Activated CD8-positive, alpha-beta T cell treated with anti-CD3 and anti-CD28 coated beads, Interleukin-2, amount 10 ng/mL, durations not matched to agents 7 days and 5 days (primary cell): ENCODE results near the gene CXCR6. TPM values are rescaled to one million over a fixed set of nuclear protein-coding genes. Genes with fewer than 3 reads are reported as not detected.

ENCODE experiments used
- ATAC-seq: fragments of 150-1000 bp; cut with Tn5 transposase; one replicate; pipeline ENCODE4 v1.10.0; 2021; ENCODE audit warnings: moderate library complexity
- CTCF ChIA-PET: fragments of 350-600 bp; sonication (Branson Sonifier 250); formaldehyde crosslinking; loops from one replicate; lab custom pipeline; 2021; ENCODE audit warnings: antibody characterized with exemption; lab: Charles Lee
- POLR2A ChIA-PET: fragments of 350-600 bp; sonication (Branson Sonifier 250); formaldehyde crosslinking; loops from one replicate; lab custom pipeline; 2021; ENCODE audit warnings: antibody characterized with exemption; lab: Charles Lee
- DNase-seq: peaks from one replicate; pipeline ENCODE4 v3.0.0-alpha.2; 2020
- H3K27ac Mint-ChIP-seq: one replicate; pipeline ENCODE4 v1.8.0; 2021; ENCODE audit warnings: mild to moderate bottlenecking, mixed read lengths
- H3K27me3 Mint-ChIP-seq: one replicate; pipeline ENCODE4 v1.8.0; 2021; ENCODE audit warnings: low read depth, mixed read lengths
- H3K36me3 Mint-ChIP-seq: one replicate; pipeline ENCODE4 v1.8.0; 2021; ENCODE audit warnings: low read depth, mixed read lengths
- H3K4me1 Mint-ChIP-seq: one replicate; pipeline ENCODE4 v1.8.0; 2021; ENCODE audit warnings: low read depth, mixed read lengths
- H3K4me3 Mint-ChIP-seq: one replicate; pipeline ENCODE4 v1.8.0; 2021; ENCODE audit warnings: mild to moderate bottlenecking, mixed read lengths
- H3K9me3 Mint-ChIP-seq: one replicate; pipeline ENCODE4 v1.8.0; 2022; ENCODE audit warnings: mixed read lengths; ENCODE audit not compliant: insufficient read depth
- total RNA-seq, 2 experiments: library from RNA; stranded (reverse); gene quantifications; one replicate each; pipeline ENCODE4 v1.2.3, GENCODE V29; 2021

The CXCR6 gene
- total RNA-seq, 2 experiments from 2014 or later: 26.5 to 27.6 TPM

- H3K4me3 Mint-ChIP-seq: no peak overlapping the region
Observed at GRCh38 chr3:45958321-45958791, 15.1 kb downstream of the CXCR6 start.

GRCh38 chr3:45959201-45959600 lies 15.9 kb downstream of the CXCR6 start:
- peak overlapping the region; percentile 44 for H3K27ac Mint-ChIP-seq
- ATAC-seq: no peak
- H3K4me1 Mint-ChIP-seq: peaks cover 77% of the 10 kb centered on the region

More at GRCh38 chr3:45958321-45958791, 15.1 kb downstream of the CXCR6 start:
- ChIA-PET CTCF (interaction anchor here (0.8 to 14.4 kb wide), 5 partner anchors 11 to 120 kb away, joined by 3 to 171 read pairs (median 5); partner anchors contain the start of gene CXCR6), POLR2A (interaction anchor here (1.3 to 2.5 kb wide), 4 partner anchors 10 to 18 kb away, joined by 4 to 9 read pairs (median 6); no protein-coding TSS in a partner anchor)
- no peaks in the 10 kb centered on the region for H3K9me3 Mint-ChIP-seq
- H3K4me1 Mint-ChIP-seq: peaks cover 76% of the 10 kb centered on the region
- no peak for ATAC-seq
- H3K27me3 Mint-ChIP-seq: no peaks in the 10 kb centered on the region
- peak overlapping the region; percentile 69 for H3K27ac Mint-ChIP-seq
- H3K36me3 Mint-ChIP-seq: peaks cover 96% of the 10 kb centered on the region
- no peak for DNase-seq

GRCh38 chr3:45960289-45960688 lies 17.0 kb downstream of the CXCR6 start:
- CTCF ChIA-PET: interaction anchor here (1.4 to 14.4 kb wide), 3 partner anchors 9 to 118 kb away, joined by 4 to 171 read pairs (median 6); partner anchors contain the start of gene FYCO1
- peaks cover 80% of the 10 kb centered on the region for H3K4me1 Mint-ChIP-seq
- no peaks in the 10 kb centered on the region for H3K9me3 Mint-ChIP-seq
- H3K27ac Mint-ChIP-seq: no peak overlapping the region
- no peak overlapping the region for H3K4me3 Mint-ChIP-seq
- DNase-seq (no peak), ATAC-seq (no peak)
- H3K27me3 Mint-ChIP-seq: no peaks in the 10 kb centered on the region
- H3K36me3 Mint-ChIP-seq: peaks cover 94% of the 10 kb centered on the region
- POLR2A ChIA-PET: no interaction called here

More at GRCh38 chr3:45959201-45959600, 15.9 kb downstream of the CXCR6 start:
- H3K36me3 Mint-ChIP-seq: peaks cover 96% of the 10 kb centered on the region
- CTCF ChIA-PET: interaction anchor here (0.8 to 14.4 kb wide), 5 partner anchors 8 to 119 kb away, joined by 3 to 171 read pairs (median 5); no protein-coding TSS in a partner anchor
- DNase-seq: no peak
- H3K27me3 Mint-ChIP-seq: no peaks in the 10 kb centered on the region
- no peaks in the 10 kb centered on the region for H3K9me3 Mint-ChIP-seq
- POLR2A ChIA-PET: interaction anchor here (1.4 to 2.5 kb wide), 2 partner anchors 15 to 17 kb away, joined by 4 to 8 read pairs; no protein-coding TSS in a partner anchor
- no peak overlapping the region for H3K4me3 Mint-ChIP-seq

GRCh38 chr3:45962033-45962432 lies 18.8 kb downstream of the CXCR6 start:
- Mint-ChIP-seq H3K27ac (no peak overlapping the region), H3K27me3 (no peaks in the 10 kb centered on the region), H3K4me1 (peaks cover 90% of the 10 kb centered on the region), H3K9me3 (no peaks in the 10 kb centered on the region), H3K36me3 (peaks cover 96% of the 10 kb centered on the region), H3K4me3 (no peak overlapping the region)
- no peak for ATAC-seq
- CTCF ChIA-PET: interaction anchor here (0.8 to 14.4 kb wide), 10 partner anchors 9 to 315 kb away, joined by 3 to 171 read pairs (median 5); partner anchors contain the start of genes CXCR6 and FYCO1
- no peak for DNase-seq
- POLR2A ChIA-PET: interaction anchor here (0.6 to 6.2 kb wide), 6 partner anchors 10 to 33 kb away, joined by 3 to 31 read pairs (median 8); partner anchors contain the start of genes CXCR6 and FYCO1

GRCh38 chr3:45964139-45964538 lies 20.9 kb downstream of the CXCR6 start:
- Mint-ChIP-seq H3K9me3 (no peaks in the 10 kb centered on the region), H3K27me3 (no peaks in the 10 kb centered on the region), H3K27ac (peak overlapping the region; percentile 87), H3K36me3 (peaks cover 96% of the 10 kb centered on the region), H3K4me1 (peaks cover 91% of the 10 kb centered on the region), H3K4me3 (peak overlapping the region; percentile 9)
- POLR2A ChIA-PET: interaction anchor here (0.7 to 6.2 kb wide), 6 partner anchors 12 to 31 kb away, joined by 3 to 31 read pairs (median 13); partner anchors contain the start of genes CXCR6 and FYCO1
- ATAC-seq: peak; percentile 50
- peak; percentile 59 for DNase-seq
- CTCF ChIA-PET: interaction anchor here (1.4 to 14.4 kb wide), 9 partner anchors 12 to 312 kb away, joined by 3 to 171 read pairs (median 24); partner anchors contain the start of genes CXCR6 and FYCO1

DNA sequence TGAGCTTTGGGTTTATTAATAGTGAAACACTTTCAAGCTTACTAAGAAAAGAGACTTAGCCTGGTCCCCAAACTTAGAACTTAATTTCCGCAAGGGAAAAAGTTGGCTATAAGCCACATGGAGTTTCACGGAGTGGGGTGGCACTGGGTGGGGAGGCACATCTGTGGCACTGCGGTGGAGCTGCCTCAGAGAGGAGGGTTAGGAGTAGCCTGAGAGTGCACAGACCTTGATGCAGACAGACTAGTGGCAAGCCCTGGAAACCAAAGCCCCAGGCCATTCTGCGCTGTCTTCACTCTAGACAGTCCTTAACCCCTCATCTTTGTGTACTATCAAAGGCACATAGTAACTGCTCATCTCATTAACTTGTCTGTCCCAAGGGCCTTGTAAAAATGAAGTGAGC lies 22.0 kb downstream of the CXCR6 start:
- DNase-seq (no peak), ATAC-seq (peak; percentile 49)
- Mint-ChIP-seq H3K4me3 (peak overlapping the region; percentile 39), H3K4me1 (peaks cover 91% of the 10 kb centered on the region), H3K27ac (peak overlapping the region; percentile 87), H3K36me3 (peaks cover 96% of the 10 kb centered on the region), H3K27me3 (no peaks in the 10 kb centered on the region), H3K9me3 (no peaks in the 10 kb centered on the region)
- CTCF ChIA-PET: interaction anchor here (0.7 to 14.4 kb wide), 15 partner anchors 9 to 523 kb away, joined by 3 to 171 read pairs (median 5); partner anchors contain the start of genes CXCR6 and FYCO1
- POLR2A ChIA-PET: interaction anchor here (1.4 to 6.2 kb wide), 5 partner anchors 8 to 30 kb away, joined by 4 to 31 read pairs (median 15); partner anchors contain the start of genes CXCR6 and FYCO1

- peaks cover 96% of the 10 kb centered on the region for H3K36me3 Mint-ChIP-seq
- peak overlapping the region; percentile 39 for H3K4me3 Mint-ChIP-seq
- H3K27me3 Mint-ChIP-seq: no peaks in the 10 kb centered on the region
- H3K9me3 Mint-ChIP-seq: no peaks in the 10 kb centered on the region
- ATAC-seq (peak; percentile 54), DNase-seq (peak; percentile 50)
- ChIA-PET CTCF (interaction anchor here (0.7 to 14.4 kb wide), 14 partner anchors 10 to 523 kb away, joined by 3 to 171 read pairs (median 6); partner anchors contain the start of genes CXCR6 and FYCO1), POLR2A (interaction anchor here (1.4 to 6.2 kb wide), 5 partner anchors 8 to 29 kb away, joined by 4 to 31 read pairs (median 15); partner anchors contain the start of genes CXCR6 and FYCO1)
- peaks cover 94% of the 10 kb centered on the region for H3K4me1 Mint-ChIP-seq
- peak overlapping the region; percentile 87 for H3K27ac Mint-ChIP-seq
Observed at GRCh38 chr3:45965653-45966052, 22.4 kb downstream of the CXCR6 start.

GRCh38 chr3:45966371-45966791 lies 23.1 kb downstream of the CXCR6 start:
- no peaks in the 10 kb centered on the region for H3K9me3 Mint-ChIP-seq
- no peaks in the 10 kb centered on the region for H3K27me3 Mint-ChIP-seq

DNA sequence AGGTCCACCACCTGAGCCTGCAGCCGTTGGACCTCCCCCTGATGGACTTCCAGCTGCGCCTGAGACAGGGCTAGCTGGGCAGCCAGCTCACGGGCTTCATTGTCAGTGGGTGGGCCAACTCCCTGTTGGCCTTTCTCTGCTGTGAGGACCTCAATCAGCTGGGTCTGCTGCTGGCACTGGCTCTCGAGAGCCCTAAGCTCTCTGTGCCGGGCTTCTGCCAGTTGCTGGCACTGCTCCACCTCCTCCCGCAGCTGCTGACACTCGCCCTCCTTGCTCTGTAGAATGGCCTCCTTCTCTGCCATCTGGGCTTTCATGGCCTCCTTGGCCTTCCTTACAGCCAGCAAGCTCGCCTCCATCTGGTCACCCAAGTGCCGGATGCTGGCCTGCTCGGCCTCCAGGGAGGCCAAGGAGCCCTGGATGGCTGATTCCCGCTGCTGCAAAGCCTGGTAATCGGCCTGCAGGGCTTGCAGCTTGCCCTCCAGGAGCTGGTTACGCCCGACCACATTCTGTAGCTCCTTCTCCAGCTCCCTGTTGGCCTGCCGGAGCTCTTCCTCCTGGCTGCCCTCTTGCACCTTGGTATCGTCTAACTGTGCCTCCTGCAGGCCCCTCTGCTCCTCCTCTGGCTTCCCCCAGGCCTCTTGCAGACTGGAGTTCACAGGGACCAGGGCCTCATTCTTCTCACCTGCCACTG lies 23.8 kb downstream of the CXCR6 start:
- Mint-ChIP-seq H3K4me1 (peaks cover 95% of the 10 kb centered on the region), H3K27ac (peak overlapping the region; percentile 49), H3K27me3 (no peaks in the 10 kb centered on the region), H3K36me3 (peaks cover 94% of the 10 kb centered on the region), H3K9me3 (no peaks in the 10 kb centered on the region), H3K4me3 (no peak overlapping the region)
- ChIA-PET CTCF (interaction anchor here (0.8 to 14.4 kb wide), 10 partner anchors 9 to 404 kb away, joined by 3 to 171 read pairs (median 18); partner anchors contain the start of genes CCR5, CXCR6 and FYCO1), POLR2A (interaction anchor here (0.6 to 6.2 kb wide), 5 partner anchors 9 to 195 kb away, joined by 3 to 31 read pairs (median 9); partner anchors contain the start of gene FYCO1)
- DNase-seq (no peak), ATAC-seq (no peak)

More at GRCh38 chr3:45966371-45966791, 23.1 kb downstream of the CXCR6 start:
- no peak for DNase-seq
- POLR2A ChIA-PET: interaction anchor here (0.6 to 6.2 kb wide), 6 partner anchors 10 to 195 kb away, joined by 3 to 31 read pairs (median 4); partner anchors contain the start of genes CXCR6 and FYCO1
- ATAC-seq: no peak
- peaks cover 94% of the 10 kb centered on the region for H3K36me3 Mint-ChIP-seq
- peak overlapping the region; percentile 87 for H3K27ac Mint-ChIP-seq
- peaks cover 95% of the 10 kb centered on the region for H3K4me1 Mint-ChIP-seq
- CTCF ChIA-PET: interaction anchor here (0.9 to 14.4 kb wide), 11 partner anchors 10 to 406 kb away, joined by 3 to 171 read pairs (median 12); partner anchors contain the start of genes CXCR6 and FYCO1
- no peak overlapping the region for H3K4me3 Mint-ChIP-seq

- Mint-ChIP-seq H3K27me3 (no peaks in the 10 kb centered on the region), H3K9me3 (no peaks in the 10 kb centered on the region), H3K27ac (peak overlapping the region; percentile 49), H3K36me3 (peaks cover 93% of the 10 kb centered on the region), H3K4me1 (peaks cover 94% of the 10 kb centered on the region), H3K4me3 (no peak overlapping the region)
- ChIA-PET CTCF (interaction anchor here (1.0 to 14.4 kb wide), 9 partner anchors 8 to 278 kb away, joined by 3 to 171 read pairs (median 24); partner anchors contain the start of gene FYCO1), POLR2A (interaction anchor here (2.1 kb wide), 1 partner anchor 10 kb away, joined by 9 read pairs; no protein-coding TSS in a partner anchor)
- DNase-seq: no peak
- ATAC-seq: no peak
Observed at GRCh38 chr3:45967724-45968123, 24.5 kb downstream of the CXCR6 start.
